ENCODE data around the gene DCAF4. TPM values are rescaled to one million over a fixed set of nuclear protein-coding genes. Genes with fewer than 3 reads are reported as not detected.

Gene DCAF4
- total and polyA plus RNA-seq, 2 of the 4 experiments (the other 2 are of a cell fraction), result 28.8 to 29.4 TPM

DNA sequence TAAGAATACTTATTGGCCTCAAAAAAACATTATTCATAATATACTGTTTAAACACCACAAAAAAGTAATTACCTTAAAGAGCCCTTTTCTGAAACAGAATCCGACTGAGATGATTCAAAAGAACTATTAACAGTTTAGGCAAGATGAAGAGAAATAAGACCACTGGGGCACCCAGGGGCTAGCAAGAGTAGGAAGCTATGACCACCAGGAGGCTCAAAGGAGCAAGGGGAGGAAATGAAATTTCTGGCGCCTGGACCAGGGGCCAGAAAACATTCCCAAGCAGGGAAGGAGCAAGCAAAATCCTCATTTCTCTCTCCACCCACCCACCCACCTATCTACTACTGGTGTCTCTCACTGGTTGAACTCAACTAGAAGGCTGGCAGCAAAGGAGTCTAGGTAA is 6.3 kb upstream of the DCAF4 start:
- no peak for DNase-seq
- Histone ChIP-seq H3K36me3 (ENCODE audit: control insufficient read depth, insufficient read depth, low read length) (no peaks in the 10 kb centered on the region), H2AFZ (replicated peaks; ENCODE audit: low read length, poor library complexity) (no peak overlapping the region), H2BK120ac (ENCODE audit: low read depth, low read length) (no peak overlapping the region), H3K79me1 (ENCODE audit: low read depth in 1 of 2, low read length in 2 of 2) (no peaks in the 10 kb centered on the region), H3K14ac (replicated peaks; ENCODE audit: low read depth, low read length) (no peak overlapping the region), H3K4me1 (ENCODE audit: control insufficient read depth, insufficient read depth, low read length) (peaks cover 2% of the 10 kb centered on the region; the same call in 1 of the 2 replicates), H3K56ac (ENCODE audit: extremely low read depth, insufficient read depth, low read length) (no peak overlapping the region), H3K4me3 (ENCODE audit: insufficient read depth, low read depth, low read length) (no peak overlapping the region), H3K27ac (ENCODE audit: insufficient read depth, low read length) (no peak overlapping the region), H2AK5ac (ENCODE audit: low read depth, low read length) (no peak overlapping the region), H3K9me3 (ENCODE audit: control insufficient read depth, insufficient read depth, low read length) (no peaks in the 10 kb centered on the region), H4K5ac (ENCODE audit: low read depth, low read length) (no peak overlapping the region), H2BK5ac (ENCODE audit: low read depth, low read length, poor library complexity, severe bottlenecking) (no peak overlapping the region), H4K8ac (ENCODE audit: low read depth in 2 of 2, low read length in 2 of 2) (no peak overlapping the region), H2BK20ac (ENCODE audit: low read depth, low read length) (no peak overlapping the region), H3K4ac (ENCODE audit: low read depth, low read length) (no peak overlapping the region), H4K91ac (ENCODE audit: insufficient read depth, low read depth, low read length) (no peak overlapping the region), H3K4me2 (ENCODE audit: low read depth, low read length) (no peak overlapping the region), H4K20me1 (ENCODE audit: insufficient read depth, low read length) (no peaks in the 10 kb centered on the region), H3K18ac (ENCODE audit: low read depth, low read length) (no peak overlapping the region), H3K23ac (ENCODE audit: low read depth, low read length) (no peak overlapping the region), H2AK9ac (replicated peaks; ENCODE audit: low read depth, low read length, poor library complexity) (peak overlapping the region; percentile 20), H3K27me3 (ENCODE audit: control insufficient read depth, insufficient read depth, low read length) (no peaks in the 10 kb centered on the region; the same call in 1 of the 2 replicates), H2BK15ac (ENCODE audit: low read depth, low read length) (no peak overlapping the region), H3K9me1 (ENCODE audit: insufficient read depth, low read length) (no peaks in the 10 kb centered on the region; the same call in 1 of the 2 replicates), H3K9ac (ENCODE audit: low read depth, low read length) (no peak overlapping the region)
- dilution Hi-C loops (cut with HindIII; ENCODE audit: low sequenced_read_pairs, unreplicated experiment) (no loop called here), intact Hi-C loops (cut with micrococcal nuclease) (no loop called here), in situ Hi-C loops (cut with MboI; ENCODE audit: low sequenced_read_pairs) (no loop called here)
- WGBS, 2 experiments (ENCODE audit: extremely low coverage in 2 of 2, insufficient read length in 1 of 2), result no CpG with 5 or more reads among the region's 2 CpGs
- no peak for TF ChIP-seq SMC3 (IDR thresholded peaks at IDR 0.05; ENCODE audit: low read depth, low read length)
- TF ChIP-seq, protein P1, sequence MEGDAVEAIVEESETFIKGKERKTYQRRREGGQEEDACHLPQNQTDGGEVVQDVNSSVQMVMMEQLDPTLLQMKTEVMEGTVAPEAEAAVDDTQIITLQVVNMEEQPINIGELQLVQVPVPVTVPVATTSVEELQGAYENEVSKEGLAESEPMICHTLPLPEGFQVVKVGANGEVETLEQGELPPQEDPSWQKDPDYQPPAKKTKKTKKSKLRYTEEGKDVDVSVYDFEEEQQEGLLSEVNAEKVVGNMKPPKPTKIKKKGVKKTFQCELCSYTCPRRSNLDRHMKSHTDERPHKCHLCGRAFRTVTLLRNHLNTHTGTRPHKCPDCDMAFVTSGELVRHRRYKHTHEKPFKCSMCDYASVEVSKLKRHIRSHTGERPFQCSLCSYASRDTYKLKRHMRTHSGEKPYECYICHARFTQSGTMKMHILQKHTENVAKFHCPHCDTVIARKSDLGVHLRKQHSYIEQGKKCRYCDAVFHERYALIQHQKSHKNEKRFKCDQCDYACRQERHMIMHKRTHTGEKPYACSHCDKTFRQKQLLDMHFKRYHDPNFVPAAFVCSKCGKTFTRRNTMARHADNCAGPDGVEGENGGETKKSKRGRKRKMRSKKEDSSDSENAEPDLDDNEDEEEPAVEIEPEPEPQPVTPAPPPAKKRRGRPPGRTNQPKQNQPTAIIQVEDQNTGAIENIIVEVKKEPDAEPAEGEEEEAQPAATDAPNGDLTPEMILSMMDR (conservative IDR thresholded peaks at IDR 0.05; ENCODE audit: low read depth, low read length), result 0 out of 2 replicates have a peak, but pooled peaks have one; percentile 11
- TF ChIP-seq CHD1 (IDR thresholded peaks at IDR 0.05; ENCODE audit: low read depth, low read length), result no peak
- no peak for TF ChIP-seq POLR2A (IDR thresholded peaks at IDR 0.05; ENCODE audit: low read depth, low read length)
- ChIA-PET POLR2A (ENCODE audit: unreplicated experiment) (no interaction called here), CTCF (interaction anchor here (0.6 to 1.5 kb wide), 2 partner anchors 29 to 406 kb away, joined by 3 to 4 read pairs; no protein-coding TSS in a partner anchor)
- BruUV-seq (replicated peaks), result no TSS peak
- ATAC-seq (ENCODE audit: low read depth), result no peak

Data from IMR-90 (cell line).